ENCODE measurements around the gene TMX3.

TMX3 gene

GRCh38 chr18:68714712-68715496 lies at the start of gene TMX3:
TMX3 (minus strand) TSS chr18:68715108; CDS start chr18:68714981, 127 bp downstream.
- DNase-seq (ENCODE audit: low spot score) = peak; percentile 94

GRCh38 chr18:68764016-68764415 lies 49.1 kb upstream of the TMX3 start:
- no peak for DNase-seq (ENCODE audit: low spot score)

DNA sequence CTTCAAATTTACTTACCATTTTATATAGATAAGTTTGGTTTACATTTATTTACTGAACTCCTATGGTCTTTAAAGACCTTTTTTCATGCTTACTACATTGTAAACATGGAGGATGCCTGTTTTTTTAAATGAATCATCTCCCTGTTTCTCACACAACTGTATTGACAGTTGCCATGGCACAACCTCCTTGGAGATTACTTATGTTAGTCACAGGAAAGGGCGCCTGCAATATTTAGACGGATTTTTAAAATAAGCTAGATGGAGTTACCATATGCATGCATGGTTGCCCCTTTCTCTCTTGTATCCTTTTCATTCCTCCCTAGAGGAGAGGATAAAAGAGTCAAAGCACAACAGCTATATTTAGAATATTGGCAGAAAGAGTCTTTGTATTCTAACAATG lies 48.2 kb upstream of the TMX3 start:
- DNase-seq (ENCODE audit: low spot score) = no peak

GRCh38 chr18:68759308-68759707 lies 44.4 kb upstream of the TMX3 start:
- no peak for DNase-seq (ENCODE audit: low spot score)

GRCh38 chr18:68757126-68757525 lies 42.2 kb upstream of the TMX3 start:
- DNase-seq (ENCODE audit: low spot score) = no peak

GRCh38 chr18:68742206-68742605 lies 27.3 kb upstream of the TMX3 start:
- no peak for DNase-seq (ENCODE audit: low spot score)

DNA sequence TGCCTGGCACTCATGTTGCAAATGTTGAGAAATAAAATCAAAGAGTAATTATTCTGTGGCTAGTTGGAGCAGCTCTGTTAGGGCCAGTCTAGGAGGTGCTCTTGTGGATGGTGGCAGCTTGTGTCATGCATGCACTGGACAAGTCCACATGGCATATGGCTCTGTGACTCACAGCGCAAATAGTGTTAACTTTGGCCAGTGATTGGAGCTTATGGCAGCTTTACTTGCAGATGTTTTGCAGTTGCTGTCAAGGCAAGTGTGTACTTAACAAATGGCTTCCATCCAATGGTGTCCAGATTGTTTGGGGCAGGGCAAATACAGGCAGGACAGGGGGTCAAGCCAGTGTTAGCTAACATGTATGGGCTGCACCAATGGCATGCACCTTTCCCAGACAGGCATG lies 26.1 kb upstream of the TMX3 start:
- no peak for DNase-seq (ENCODE audit: low spot score)

GRCh38 chr18:68739462-68739861 lies 24.6 kb upstream of the TMX3 start:
- no peak for DNase-seq (ENCODE audit: low spot score)

DNA sequence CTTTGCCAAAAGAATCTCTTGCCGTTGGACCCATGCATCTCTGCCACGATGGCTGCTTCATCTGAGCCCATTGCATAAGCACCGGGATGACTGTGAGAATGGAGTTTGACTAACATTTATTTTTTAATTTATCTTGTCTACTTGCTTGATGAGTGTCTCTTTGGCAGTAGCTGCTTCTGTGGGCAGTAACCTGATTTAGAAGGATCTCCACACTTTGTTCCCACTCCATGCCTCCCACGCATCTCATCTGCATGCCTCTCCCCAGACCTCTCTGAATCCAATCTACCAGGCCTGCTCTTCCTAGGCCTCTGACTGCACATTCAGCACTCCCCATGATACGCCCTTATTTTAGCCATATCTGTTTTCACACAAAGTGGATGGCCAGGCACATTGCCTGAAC lies 23.7 kb upstream of the TMX3 start:
- no peak for DNase-seq (ENCODE audit: low spot score)

DNA sequence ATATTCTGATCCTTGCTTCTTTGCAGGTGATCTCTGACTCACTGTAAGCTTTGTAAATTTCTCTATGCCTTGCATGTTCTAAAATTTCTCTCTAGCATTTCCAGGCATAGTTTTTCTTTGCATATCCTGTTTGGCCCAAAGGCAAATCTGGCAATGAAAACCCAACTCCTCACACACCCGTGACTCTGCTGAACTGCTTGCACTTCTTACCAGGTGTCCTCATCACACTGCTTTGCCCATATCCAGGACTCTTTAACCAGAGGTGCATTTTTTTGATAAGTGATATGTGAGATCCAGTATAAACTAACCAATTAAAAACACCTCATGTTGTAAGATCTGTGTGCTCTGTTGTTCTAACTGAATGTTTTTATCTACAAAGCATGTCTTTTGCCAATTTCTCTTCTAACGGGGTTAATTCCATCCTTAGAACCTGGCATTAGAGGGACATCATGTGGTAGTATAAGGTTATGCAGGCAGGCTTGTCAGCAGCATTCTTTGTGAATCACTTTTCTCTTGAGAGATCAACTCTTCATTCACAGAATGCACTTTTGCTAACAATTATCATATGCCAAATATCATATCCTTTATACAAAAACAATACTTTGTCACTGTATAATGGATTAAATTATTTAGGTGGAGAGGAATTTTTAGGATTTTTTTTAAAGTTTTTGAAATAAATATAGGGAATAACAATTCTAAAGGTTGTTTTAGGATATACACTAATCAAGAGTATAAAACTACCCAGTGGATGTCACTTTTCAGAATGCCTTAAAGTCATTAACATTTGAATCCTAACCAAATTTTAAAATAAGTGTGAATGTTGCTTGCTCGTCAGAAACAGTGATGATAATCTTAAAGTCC lies 20.8 kb upstream of the TMX3 start:
- DNase-seq (ENCODE audit: low spot score) = peak; percentile 71

DNA sequence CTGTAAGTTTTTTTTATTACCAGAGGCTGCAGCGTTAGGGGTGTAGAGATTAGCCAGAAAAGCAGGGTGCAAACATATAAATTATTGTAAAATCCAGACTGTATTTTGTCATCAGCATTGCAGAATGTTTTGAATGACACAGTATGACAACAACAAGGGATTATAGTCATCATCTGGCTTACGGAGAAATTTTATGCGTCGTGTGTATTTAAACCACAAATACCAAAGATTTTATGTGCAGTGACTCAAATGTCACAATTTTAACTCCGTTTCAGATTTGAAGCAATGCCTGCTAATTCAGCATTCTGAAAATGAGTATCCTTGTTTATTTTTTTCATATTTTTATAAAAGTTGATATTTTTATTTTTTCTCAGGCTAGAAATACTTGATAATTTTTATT lies 19.4 kb upstream of the TMX3 start:
- no peak for DNase-seq (ENCODE audit: low spot score)

DNA sequence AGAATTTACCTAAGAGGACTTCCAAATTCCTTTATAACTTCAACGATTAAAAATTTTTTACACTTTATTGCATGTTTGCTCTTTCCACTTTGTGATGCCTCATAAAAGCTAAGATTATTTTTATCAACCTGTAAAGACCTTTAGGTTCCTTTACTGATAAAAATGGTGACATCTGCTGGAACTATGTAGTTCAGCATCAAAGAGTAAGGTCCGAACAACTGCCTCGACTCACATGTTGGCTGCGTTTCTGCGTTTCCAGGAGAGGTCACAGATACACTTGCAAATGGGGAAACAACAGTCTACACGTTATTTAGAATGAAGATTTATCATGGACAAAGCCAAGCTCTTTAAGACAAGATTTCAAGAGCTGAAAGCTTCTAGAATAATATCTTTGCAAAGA lies 18.8 kb upstream of the TMX3 start:
- DNase-seq (ENCODE audit: low spot score) = peak; percentile 10

GRCh38 chr18:68728081-68728700 lies 13.3 kb upstream of the TMX3 start:
- no peak for DNase-seq (ENCODE audit: low spot score)

- no peak for DNase-seq (ENCODE audit: low spot score)
Measured at GRCh38 chr18:68727506-68727905, 12.6 kb upstream of the TMX3 start.

GRCh38 chr18:68725346-68725745 lies 10.4 kb upstream of the TMX3 start:
- no peak for DNase-seq (ENCODE audit: low spot score)

DNA sequence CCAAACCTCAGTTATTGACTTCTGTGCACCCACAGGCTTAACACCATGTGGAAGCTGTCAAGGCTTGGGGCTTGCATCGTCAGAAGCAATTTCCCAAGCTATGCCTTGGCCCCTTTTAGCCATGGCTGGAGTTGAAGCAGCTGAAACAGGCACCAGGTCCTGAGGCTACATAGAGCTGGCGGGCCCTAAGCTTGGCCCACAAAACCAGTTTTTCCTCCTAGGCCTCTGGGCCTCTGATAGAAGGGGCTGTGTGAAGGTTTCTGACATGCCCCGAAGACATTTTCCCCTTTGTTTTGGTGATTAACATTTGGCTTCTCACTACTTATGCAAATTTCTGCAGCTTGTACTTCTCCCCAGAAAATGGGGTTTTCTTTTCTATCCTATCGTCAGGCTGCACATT lies 9.1 kb upstream of the TMX3 start:
- DNase-seq (ENCODE audit: low spot score) = no peak

- no peak for DNase-seq (ENCODE audit: low spot score)
Measured at GRCh38 chr18:68723539-68723938, 8.6 kb upstream of the TMX3 start.

GRCh38 chr18:68722821-68723220 lies 7.9 kb upstream of the TMX3 start:
- DNase-seq (ENCODE audit: low spot score) = no peak

- DNase-seq (ENCODE audit: low spot score) = peak; percentile 14
Measured at GRCh38 chr18:68721681-68722583, 7.0 kb upstream of the TMX3 start.

- peak; percentile 38 for DNase-seq (ENCODE audit: low spot score)
Measured at GRCh38 chr18:68714366-68714711, 569 bp downstream of the TMX3 start.

GRCh38 chr18:68713796-68714195 lies 1.1 kb downstream of the TMX3 start:
- DNase-seq (ENCODE audit: low spot score) = peak; percentile 7

- DNase-seq (ENCODE audit: low spot score) = peak; percentile 7
Measured at GRCh38 chr18:68713131-68713530, 1.8 kb downstream of the TMX3 start.
